GM18505 (cell line): ENCODE measurements around the gene KLHL22.
"Not testable (repeated sequence)": the region's sequence is repeated elsewhere in the genome, so short reads cannot be mapped to it uniquely, and the experiment has no call there.

Experiments used
- ATAC-seq: cut with Tn5 transposase; IDR thresholded peaks from one replicate; pipeline ENCODE4 v1.9.1; 2021; ENCODE audit not compliant: unreplicated experiment
- POLR2A ChIP-seq: IDR thresholded peaks from 4 replicates; pipeline ENCODE4 v1.6.1; 2011; ENCODE audit warnings: borderline replicate concordance; ENCODE audit not compliant: insufficient read depth, insufficient read length; ENCODE audit errors: extremely low read depth

The KLHL22 gene

GRCh38 chr22:20503816-20504215 lies 8.2 kb upstream of the KLHL22 start:
- TF ChIP-seq POLR2A, result no peak
- no peak for ATAC-seq

GRCh38 chr22:20499769-20500168 lies 4.2 kb upstream of the KLHL22 start:
- no peak for TF ChIP-seq POLR2A
- ATAC-seq, result no peak

- TF ChIP-seq POLR2A, result no peak
Observed at GRCh38 chr22:20498913-20499312, 3.3 kb upstream of the KLHL22 start.

DNA sequence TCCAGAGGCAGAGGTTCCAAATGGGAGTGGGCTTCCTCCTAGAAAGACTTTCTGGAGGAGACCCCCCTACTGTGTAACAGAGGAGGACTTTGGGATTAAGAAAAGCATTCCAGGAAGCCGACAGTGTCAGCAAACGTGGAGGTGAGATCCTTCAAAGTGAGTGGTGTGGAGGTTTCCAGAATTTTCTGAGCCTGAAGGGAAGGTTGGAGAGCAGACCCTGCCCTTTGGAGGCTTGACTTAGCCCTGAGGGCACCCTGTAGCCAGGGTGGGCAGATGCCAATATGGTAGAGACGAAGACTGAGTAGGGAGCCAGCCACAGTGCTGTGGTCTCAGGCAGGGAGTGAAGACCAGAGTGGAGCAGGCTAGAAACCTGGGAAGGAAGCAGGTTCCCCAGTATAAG lies 1.8 kb upstream of the KLHL22 start:
- no peak for TF ChIP-seq POLR2A
- no peak for ATAC-seq

More at GRCh38 chr22:20498913-20499312, 3.3 kb upstream of the KLHL22 start:
- no peak for ATAC-seq

DNA sequence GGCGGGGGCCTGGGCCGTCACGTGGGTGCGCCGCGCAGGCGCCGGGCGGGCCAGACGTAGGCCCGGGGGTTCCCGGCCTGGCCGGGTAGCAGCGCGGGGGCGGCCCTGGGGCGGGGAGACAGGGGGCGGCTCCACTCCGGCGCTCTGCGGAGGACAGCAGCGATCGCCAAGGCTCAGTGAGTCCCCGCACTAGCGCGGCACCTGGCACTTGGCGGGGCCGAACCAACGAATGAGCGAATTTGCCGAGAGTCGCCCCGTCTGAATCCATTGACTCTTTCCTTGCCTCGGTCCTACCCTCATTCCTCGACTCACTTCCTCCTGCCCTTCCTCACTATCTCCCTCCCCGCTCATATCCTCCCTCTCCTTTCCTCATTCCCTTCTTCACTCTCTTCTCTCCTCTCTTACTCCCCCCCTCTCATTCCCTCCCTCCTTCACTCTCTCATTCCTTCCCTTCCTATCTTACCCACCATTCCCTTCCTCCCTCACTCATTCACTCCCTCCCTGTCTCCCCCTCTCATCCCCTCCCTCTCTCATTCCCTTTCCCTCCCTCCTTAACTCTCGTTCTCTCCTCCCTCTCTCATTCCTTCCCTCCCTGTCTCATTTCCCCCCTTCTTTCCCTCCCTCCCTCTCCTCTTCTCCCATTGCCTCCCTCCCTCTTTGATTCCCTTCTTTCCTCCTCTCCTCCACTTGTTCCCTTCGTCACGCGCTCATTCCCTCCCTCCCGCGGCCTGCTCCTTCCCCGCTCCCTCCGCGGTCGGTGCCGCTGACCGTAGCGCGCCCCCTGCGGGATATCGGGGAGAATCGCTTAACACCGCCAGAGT lies 476 bp upstream of the KLHL22 start:
- peak; percentile 53 for TF ChIP-seq POLR2A
- ATAC-seq, result peak; percentile 83

GRCh38 chr22:20491346-20491745 lies 4.2 kb downstream of the KLHL22 start:
- ATAC-seq, result no peak

GRCh38 chr22:20490941-20491307 lies 4.7 kb downstream of the KLHL22 start:
- no peak for ATAC-seq
- no peak for TF ChIP-seq POLR2A

More at GRCh38 chr22:20491346-20491745, 4.2 kb downstream of the KLHL22 start:
- no peak for TF ChIP-seq POLR2A

DNA sequence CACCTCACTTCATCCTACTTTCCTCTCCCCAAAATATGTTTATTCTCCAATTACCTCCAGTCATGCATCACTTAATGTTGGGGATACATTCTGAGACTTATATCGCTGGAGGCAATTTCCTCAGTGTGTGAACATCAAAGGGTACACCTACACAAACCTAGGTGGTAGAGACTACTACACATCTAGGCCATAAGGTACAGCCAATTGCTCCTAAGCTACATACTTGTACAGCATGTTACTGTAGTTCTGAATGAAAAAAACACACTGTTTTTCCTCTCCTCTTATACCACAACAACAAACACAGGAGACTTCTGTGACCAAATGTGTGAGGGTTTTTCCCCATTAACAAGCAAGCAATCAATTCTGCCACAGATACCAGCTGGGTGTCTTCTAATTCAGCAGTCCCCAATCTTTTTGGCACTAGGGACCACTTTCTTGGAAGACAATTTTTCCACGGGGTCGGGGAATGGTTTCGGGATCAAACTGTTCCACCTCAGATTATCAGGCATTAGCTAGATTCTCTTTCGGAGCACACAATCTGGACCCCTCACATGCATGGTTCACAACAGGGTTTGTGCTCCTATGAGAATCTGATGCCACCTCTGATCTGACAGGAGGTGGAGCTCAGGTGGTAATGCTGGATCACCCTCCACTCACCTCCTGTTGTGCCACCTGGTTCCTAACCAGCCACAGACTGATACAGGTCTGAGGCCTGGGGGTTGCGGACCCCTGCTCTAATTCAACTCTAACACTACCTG lies 5.2 kb downstream of the KLHL22 start:
- TF ChIP-seq POLR2A, result no peak
- ATAC-seq, result no peak

DNA sequence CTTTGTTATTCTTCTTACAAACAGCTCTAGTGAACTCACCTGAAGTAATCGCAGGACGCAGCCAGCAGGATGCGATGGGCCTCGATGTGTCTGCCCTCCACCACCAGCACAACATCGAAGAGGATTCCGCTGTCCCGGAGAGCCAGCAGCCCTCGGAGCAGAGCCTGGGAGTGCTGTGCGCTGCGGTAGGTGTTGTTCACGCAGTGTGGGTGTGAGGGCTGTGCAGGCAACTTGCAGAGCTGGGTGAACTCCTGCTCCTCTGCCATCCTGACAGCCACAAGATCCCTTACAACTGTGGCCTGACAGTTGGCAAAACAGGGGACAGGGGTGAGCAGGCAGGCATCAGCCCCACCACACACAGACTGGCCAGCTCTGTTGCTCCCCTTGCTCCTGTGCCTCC lies 6.6 kb downstream of the KLHL22 start:
- no peak for ATAC-seq
- no peak for TF ChIP-seq POLR2A

GRCh38 chr22:20487715-20488114 lies 7.9 kb downstream of the KLHL22 start:
- TF ChIP-seq POLR2A, result no peak
- ATAC-seq, result no peak

DNA sequence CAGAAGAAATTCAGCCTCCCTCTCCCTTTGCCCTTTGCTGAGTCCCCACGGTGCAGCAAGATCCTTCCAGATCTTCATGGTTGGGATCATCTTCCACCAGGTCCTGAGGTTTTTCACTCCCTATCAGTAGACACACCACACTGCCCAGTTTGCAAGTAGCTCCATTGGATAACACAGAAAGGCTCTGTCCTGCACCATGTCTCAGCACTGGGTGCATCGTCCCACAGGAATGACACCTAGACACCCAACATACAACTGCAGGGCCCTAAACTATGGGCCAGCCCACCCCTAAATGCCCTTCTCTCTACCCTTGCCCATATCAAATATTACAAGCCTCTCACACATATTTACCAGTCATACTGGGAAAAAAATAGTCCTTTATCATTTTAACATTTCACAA lies 9.4 kb downstream of the KLHL22 start:
- TF ChIP-seq POLR2A, result no peak
- ATAC-seq, result no peak

DNA sequence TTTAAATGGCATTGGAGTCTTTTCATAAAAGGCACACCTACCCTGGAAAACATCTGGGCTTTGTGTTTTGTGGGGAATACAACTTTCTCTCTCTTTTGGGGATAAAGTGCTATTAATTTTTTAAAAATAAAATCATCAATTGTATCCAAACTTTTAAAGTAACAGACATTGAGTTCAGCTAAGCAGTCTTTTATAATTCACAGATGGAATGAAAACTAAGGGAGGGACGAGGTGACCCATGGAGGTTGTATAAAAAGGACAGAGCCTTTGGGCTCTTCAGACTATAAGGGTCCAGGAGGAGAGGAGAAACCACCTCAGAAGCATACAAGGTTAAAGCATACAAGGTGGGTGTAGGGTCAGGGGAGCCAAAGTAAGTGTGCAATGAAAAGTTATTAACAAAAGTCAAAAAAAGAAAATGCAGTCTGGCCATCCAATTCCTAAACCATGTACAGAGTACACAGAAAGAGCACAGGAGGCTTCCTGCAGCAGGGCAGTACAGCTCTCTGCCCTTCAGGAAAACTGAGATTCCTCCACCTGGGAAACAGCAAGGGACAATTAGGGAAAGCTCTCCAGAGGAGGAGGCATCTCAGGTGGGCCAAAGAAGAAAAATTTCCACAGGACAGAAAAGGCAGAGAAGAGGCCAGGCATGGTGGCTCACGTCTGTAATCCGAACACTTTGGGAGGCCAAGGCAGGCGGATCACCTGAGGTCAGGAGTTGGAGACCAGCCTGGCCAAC lies 10.5 kb downstream of the KLHL22 start:
- ATAC-seq, result no peak

GRCh38 chr22:20483771-20484170 lies 11.8 kb downstream of the KLHL22 start:
- no peak for ATAC-seq
- no peak for TF ChIP-seq POLR2A

More for the DNA sequence above, 10.5 kb downstream of the KLHL22 start:
- TF ChIP-seq POLR2A, result no peak

DNA sequence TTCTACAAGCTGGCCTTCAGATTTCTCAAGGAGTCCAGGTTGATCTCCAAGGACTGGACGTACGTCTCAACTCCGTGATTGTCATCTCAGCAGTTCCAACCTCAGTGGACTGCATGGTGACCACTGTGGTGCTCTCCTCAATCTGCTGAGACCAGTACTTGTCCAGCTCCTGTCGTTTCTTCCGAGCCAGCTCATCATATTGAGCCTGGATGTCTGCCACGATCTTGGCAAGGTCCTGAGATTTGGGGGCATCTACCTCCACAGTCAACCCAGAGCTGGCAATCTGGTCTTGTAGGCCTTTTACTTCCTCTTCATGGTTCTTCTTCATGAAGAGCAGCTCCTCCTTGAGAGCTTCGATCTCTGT lies 12.5 kb downstream of the KLHL22 start:
- ATAC-seq, result not testable (repeated sequence)
